ENCODE measurements around the gene HOXC6.

- TF ChIP-seq POLR2AphosphoS5 (IDR thresholded peaks at IDR 0.05) (no peak), CTCF (IDR thresholded peaks at IDR 0.05) (no peak), POLR2A (IDR thresholded peaks at IDR 0.05) (no peak)
These were observed 28.6 kb upstream of the HOXC6 start for GRCh38 chr12:53999559-54000115.
